MV-4-11 (cell line): ENCODE data around the gene MTO1.
A peak's percentile ranks its signal among the peaks of the same experiment; 100 is the strongest.
"Not testable (repeated sequence)": the region's sequence is repeated elsewhere in the genome, so short reads cannot be mapped to it uniquely, and the experiment has no call there.

Experiments
- DNase-seq: peaks from one replicate; lab custom pipeline; 2025; lab: John Stamatoyannopoulos, UW

The MTO1 gene

GRCh38 chr6:73504160-73504559 is 42.6 kb downstream of the MTO1 start:
- DNase-seq: no peak

- no peak for DNase-seq
Measured at GRCh38 chr6:73505142-73505541, 43.6 kb downstream of the MTO1 start.

GRCh38 chr6:73505705-73506104 is 44.2 kb downstream of the MTO1 start:
- not testable (repeated sequence) for DNase-seq

GRCh38 chr6:73506246-73506645 is 44.7 kb downstream of the MTO1 start:
- peak; percentile 74 for DNase-seq

- peak; percentile 39 for DNase-seq
Measured at GRCh38 chr6:73508776-73509175, 47.2 kb downstream of the MTO1 start.

GRCh38 chr6:73509851-73510250 is 48.3 kb downstream of the MTO1 start:
- no peak for DNase-seq

GRCh38 chr6:73511796-73512195 is 50.3 kb downstream of the MTO1 start:
- DNase-seq: no peak

GRCh38 chr6:73513496-73513854 is 51.9 kb downstream of the MTO1 start:
- DNase-seq: no peak

- peak; percentile 59 for DNase-seq
Measured at GRCh38 chr6:73514746-73515110, 53.2 kb downstream of the MTO1 start.

- peak; percentile 85 for DNase-seq
Measured at GRCh38 chr6:73515204-73515655, 53.7 kb downstream of the MTO1 start.

- no peak for DNase-seq
Measured at GRCh38 chr6:73516514-73517489, 55.3 kb downstream of the MTO1 start.

GRCh38 chr6:73518100-73518981 is 56.8 kb downstream of the MTO1 start:
- not testable (repeated sequence) for DNase-seq

GRCh38 chr6:73518982-73519881 is 57.7 kb downstream of the MTO1 start:
- not testable (repeated sequence) for DNase-seq

- DNase-seq: peak; percentile 47
Measured at GRCh38 chr6:73519926-73520687, 58.6 kb downstream of the MTO1 start.

GRCh38 chr6:73520688-73521350 is 59.3 kb downstream of the MTO1 start, which contains the start of gene EEF1A1:
Gene EEF1A1 (minus strand): TSS chr6:73521032. CDS start chr6:73520026, 1,006 bp downstream.
- DNase-seq: peak; percentile 99

GRCh38 chr6:73521351-73521985 is 59.9 kb downstream of the MTO1 start:
- peak; percentile 75 for DNase-seq

GRCh38 chr6:73523434-73524123 is 62.0 kb downstream of the MTO1 start:
- peak; percentile 75 for DNase-seq

GRCh38 chr6:73525546-73526330 is 64.2 kb downstream of the MTO1 start:
- no peak for DNase-seq
